Stimulated activated CD8-positive, alpha-beta memory T cell treated with anti-CD3 and anti-CD28 coated beads, Interleukin-4, amount 100 ng/mL, for 48 hours (primary cell): ENCODE measurements around the gene DMXL2.
"Not testable (repeated sequence)": the region's sequence is repeated elsewhere in the genome, so short reads cannot be mapped to it uniquely, and the experiment has no call there.

Source experiments
- DNase-seq: peaks from one replicate; pipeline ENCODE4 v3.0.0-alpha.2; 2020

Gene DMXL2

GRCh38 chr15:51621155-51621765, 1.3 kb downstream of the DMXL2 start:
- DNase-seq = no peak

- no peak for DNase-seq
These were observed 1.9 kb downstream of the DMXL2 start for GRCh38 chr15:51620641-51621040.

GRCh38 chr15:51620122-51620521, 2.4 kb downstream of the DMXL2 start:
- no peak for DNase-seq

- no peak for DNase-seq
These were observed 3.1 kb downstream of the DMXL2 start for GRCh38 chr15:51619331-51620035.

- DNase-seq = no peak
These were observed 4.7 kb downstream of the DMXL2 start for GRCh38 chr15:51617886-51618285.

- DNase-seq = no peak
These were observed 8.6 kb downstream of the DMXL2 start for GRCh38 chr15:51613951-51614350.

GRCh38 chr15:51612669-51613068, 9.9 kb downstream of the DMXL2 start:
- DNase-seq = not testable (repeated sequence)

- DNase-seq = not testable (repeated sequence)
These were observed 19.1 kb downstream of the DMXL2 start for GRCh38 chr15:51603462-51603948.

GRCh38 chr15:51603002-51603401, 19.6 kb downstream of the DMXL2 start:
- no peak for DNase-seq

GRCh38 chr15:51602484-51602883, 20.1 kb downstream of the DMXL2 start:
- DNase-seq = no peak

GRCh38 chr15:51601801-51602200, 20.8 kb downstream of the DMXL2 start:
- DNase-seq = no peak

GRCh38 chr15:51600114-51600513, 22.5 kb downstream of the DMXL2 start:
- no peak for DNase-seq

GRCh38 chr15:51589881-51590568, 32.5 kb downstream of the DMXL2 start:
- no peak for DNase-seq

GRCh38 chr15:51588966-51589365, 33.6 kb downstream of the DMXL2 start:
- no peak for DNase-seq

GRCh38 chr15:51585986-51586385, 36.6 kb downstream of the DMXL2 start:
- no peak for DNase-seq

- DNase-seq = no peak
These were observed 41.6 kb downstream of the DMXL2 start for GRCh38 chr15:51580982-51581381.

- DNase-seq = no peak
These were observed 42.2 kb downstream of the DMXL2 start for GRCh38 chr15:51580385-51580784.

GRCh38 chr15:51579012-51579411, 43.6 kb downstream of the DMXL2 start:
- no peak for DNase-seq

- DNase-seq = no peak
These were observed 44.8 kb downstream of the DMXL2 start for GRCh38 chr15:51577636-51578304.

GRCh38 chr15:51576911-51577500, 45.6 kb downstream of the DMXL2 start:
- no peak for DNase-seq

- no peak for DNase-seq
These were observed 46.2 kb downstream of the DMXL2 start for GRCh38 chr15:51576286-51576850.

GRCh38 chr15:51575775-51576174, 46.8 kb downstream of the DMXL2 start:
- DNase-seq = no peak

GRCh38 chr15:51573352-51573751, 49.2 kb downstream of the DMXL2 start:
- DNase-seq = not testable (repeated sequence)
